ENCODE data around the gene RGS17.

Gene RGS17

GRCh38 chr6:152982904-152983636 is 148.0 kb downstream of the RGS17 start, which contains the start of gene FBXO5:
TSS of gene FBXO5 (minus strand) at chr6:152983041. CDS start at chr6:152982959, 82 bp downstream.
- ChIA-PET CTCF (no interaction called here), POLR2A (interaction anchor here (0.5 to 1.7 kb wide), 17 partner anchors 8 to 1447 kb away, joined by 3 to 48 read pairs (median 4); partner anchors contain the start of gene RGS17)
- TF ChIP-seq FOXM1 (IDR thresholded peaks at IDR 0.05; ENCODE audit: borderline replicate concordance) (peak; percentile 98), HDGF (IDR thresholded peaks at IDR 0.05; ENCODE audit: borderline replicate concordance) (no peak), L3MBTL2 (conservative IDR thresholded peaks at IDR 0.05) (peak; percentile 95), ELF4 (IDR thresholded peaks at IDR 0.05) (peak; percentile 68)
- TF ChIP-seq, protein P1, sequence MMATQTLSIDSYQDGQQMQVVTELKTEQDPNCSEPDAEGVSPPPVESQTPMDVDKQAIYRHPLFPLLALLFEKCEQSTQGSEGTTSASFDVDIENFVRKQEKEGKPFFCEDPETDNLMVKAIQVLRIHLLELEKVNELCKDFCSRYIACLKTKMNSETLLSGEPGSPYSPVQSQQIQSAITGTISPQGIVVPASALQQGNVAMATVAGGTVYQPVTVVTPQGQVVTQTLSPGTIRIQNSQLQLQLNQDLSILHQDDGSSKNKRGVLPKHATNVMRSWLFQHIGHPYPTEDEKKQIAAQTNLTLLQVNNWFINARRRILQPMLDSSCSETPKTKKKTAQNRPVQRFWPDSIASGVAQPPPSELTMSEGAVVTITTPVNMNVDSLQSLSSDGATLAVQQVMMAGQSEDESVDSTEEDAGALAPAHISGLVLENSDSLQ (IDR thresholded peaks at IDR 0.05) = peak; percentile 73

GRCh38 chr6:152981989-152982903 is 148.8 kb downstream of the RGS17 start:
- ChIA-PET POLR2A (interaction anchor here (0.7 to 1.7 kb wide), 16 partner anchors 8 to 240 kb away, joined by 3 to 48 read pairs (median 4); partner anchors contain the start of gene RGS17), CTCF (no interaction called here)
- DNase-seq (ENCODE audit: extremely low spot score) = peak; percentile 28
- TF ChIP-seq SUZ12 (IDR thresholded peaks at IDR 0.05) (no peak), L3MBTL2 (conservative IDR thresholded peaks at IDR 0.05) (peak; percentile 59)

More at GRCh38 chr6:152982904-152983636, 148.0 kb downstream of the RGS17 start, which contains the start of gene FBXO5:
- peak; percentile 92 for DNase-seq (ENCODE audit: extremely low spot score)

- TF ChIP-seq FOXK2 (IDR thresholded peaks at IDR 0.05) (no peak), BHLHE40 (IDR thresholded peaks at IDR 0.05; ENCODE audit: borderline replicate concordance) (no peak), NFRKB (IDR thresholded peaks at IDR 0.05) (no peak)
- no peak for DNase-seq (ENCODE audit: extremely low spot score)
- POLR2A ChIA-PET = no interaction called here
- CTCF ChIA-PET = no interaction called here
These were observed 149.9 kb downstream of the RGS17 start for GRCh38 chr6:152981219-152981618.

DNA sequence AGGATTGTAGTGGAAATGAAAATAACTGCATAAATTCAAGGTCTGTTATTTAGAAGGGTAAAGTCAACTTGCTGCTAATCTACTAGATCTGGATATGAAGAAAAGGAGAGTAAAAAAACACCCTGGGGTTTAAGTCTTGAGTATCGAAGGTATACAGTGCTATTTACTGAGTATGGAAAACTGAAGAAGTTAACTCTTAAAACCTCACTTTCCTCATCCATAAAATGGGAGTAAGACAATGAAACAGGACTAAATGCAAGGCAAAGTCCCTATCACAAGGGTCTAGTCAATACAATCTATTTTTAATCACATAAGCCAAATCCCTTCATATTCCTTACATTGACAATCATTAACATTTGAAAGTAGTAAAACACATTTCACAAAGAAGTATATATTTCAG is 150.4 kb downstream of the RGS17 start:
- TF ChIP-seq HDGF (IDR thresholded peaks at IDR 0.05; ENCODE audit: borderline replicate concordance) = no peak
- no peak for TF ChIP-seq NFRKB (IDR thresholded peaks at IDR 0.05)
- TF ChIP-seq TARDBP (IDR thresholded peaks at IDR 0.05) = no peak
- no peak for TF ChIP-seq LEF1 (IDR thresholded peaks at IDR 0.05; ENCODE audit: borderline replicate concordance)
- TF ChIP-seq SP1 (IDR thresholded peaks at IDR 0.05) = no peak
- TF ChIP-seq FOXM1 (IDR thresholded peaks at IDR 0.05; ENCODE audit: borderline replicate concordance) = no peak
- TF ChIP-seq CTBP1 (IDR thresholded peaks at IDR 0.05; ENCODE audit: borderline replicate concordance) = no peak
- TF ChIP-seq ZNF384 (IDR thresholded peaks at IDR 0.05) = no peak
- TF ChIP-seq ARNT (IDR thresholded peaks at IDR 0.05) = no peak
- no peak for TF ChIP-seq ELF4 (IDR thresholded peaks at IDR 0.05)
- no peak for DNase-seq (ENCODE audit: extremely low spot score)
- ChIA-PET CTCF (no interaction called here), POLR2A (no interaction called here)

GRCh38 chr6:152979116-152979515 is 152.0 kb downstream of the RGS17 start:
- CTCF ChIA-PET = no interaction called here
- no peak for TF ChIP-seq FOXM1 (IDR thresholded peaks at IDR 0.05; ENCODE audit: borderline replicate concordance)
- TF ChIP-seq NFRKB (IDR thresholded peaks at IDR 0.05) = no peak
- TF ChIP-seq HDGF (IDR thresholded peaks at IDR 0.05; ENCODE audit: borderline replicate concordance) = no peak
- no peak for TF ChIP-seq ARNT (IDR thresholded peaks at IDR 0.05)
- no peak for TF ChIP-seq FOXA1 (IDR thresholded peaks at IDR 0.05)
- DNase-seq (ENCODE audit: extremely low spot score) = no peak
- POLR2A ChIA-PET = no interaction called here

DNA sequence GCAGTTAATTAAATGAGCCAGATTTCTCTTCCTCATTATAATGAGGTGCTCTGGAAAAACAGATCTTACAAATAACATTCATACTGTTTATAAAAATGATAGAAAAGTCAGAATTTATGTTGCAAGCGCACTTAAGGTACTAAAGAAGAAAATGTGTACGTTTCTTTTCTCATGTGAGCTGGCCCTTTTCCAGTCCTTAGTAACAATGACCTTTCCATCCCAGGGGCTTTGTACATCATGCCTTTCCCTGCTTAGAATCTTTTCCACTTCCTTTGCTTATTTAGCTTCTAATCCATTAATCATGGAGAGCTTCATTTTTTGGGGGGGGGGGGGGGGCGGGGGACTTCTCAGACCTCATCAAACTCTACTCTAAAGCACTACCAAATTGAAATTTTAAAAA is 153.0 kb downstream of the RGS17 start:
- POLR2A ChIA-PET = no interaction called here
- CTCF ChIA-PET = interaction anchor here (0.8 kb wide), 1 partner anchor 24 kb away, joined by 3 read pairs; no protein-coding TSS in a partner anchor
- no peak for DNase-seq (ENCODE audit: extremely low spot score)
- no peak for TF ChIP-seq ARNT (IDR thresholded peaks at IDR 0.05)
- no peak for TF ChIP-seq HDGF (IDR thresholded peaks at IDR 0.05; ENCODE audit: borderline replicate concordance)
- no peak for TF ChIP-seq NFRKB (IDR thresholded peaks at IDR 0.05)
- no peak for TF ChIP-seq SUZ12 (IDR thresholded peaks at IDR 0.05)
- no peak for TF ChIP-seq ZNF384 (IDR thresholded peaks at IDR 0.05)
- no peak for TF ChIP-seq SP1 (IDR thresholded peaks at IDR 0.05)
- TF ChIP-seq FOXA1 (IDR thresholded peaks at IDR 0.05) = no peak
- TF ChIP-seq LEF1 (IDR thresholded peaks at IDR 0.05; ENCODE audit: borderline replicate concordance) = no peak
- no peak for TF ChIP-seq TARDBP (IDR thresholded peaks at IDR 0.05)
- TF ChIP-seq BHLHE40 (IDR thresholded peaks at IDR 0.05; ENCODE audit: borderline replicate concordance) = no peak
- no peak for TF ChIP-seq FOXM1 (IDR thresholded peaks at IDR 0.05; ENCODE audit: borderline replicate concordance)
- TF ChIP-seq CTBP1 (IDR thresholded peaks at IDR 0.05; ENCODE audit: borderline replicate concordance) = no peak
- TF ChIP-seq FOXK2 (IDR thresholded peaks at IDR 0.05) = no peak
- no peak for TF ChIP-seq ELF4 (IDR thresholded peaks at IDR 0.05)
- no peak for TF ChIP-seq L3MBTL2 (conservative IDR thresholded peaks at IDR 0.05)
- TF ChIP-seq, protein P1 (IDR thresholded peaks at IDR 0.05) = no peak

DNA sequence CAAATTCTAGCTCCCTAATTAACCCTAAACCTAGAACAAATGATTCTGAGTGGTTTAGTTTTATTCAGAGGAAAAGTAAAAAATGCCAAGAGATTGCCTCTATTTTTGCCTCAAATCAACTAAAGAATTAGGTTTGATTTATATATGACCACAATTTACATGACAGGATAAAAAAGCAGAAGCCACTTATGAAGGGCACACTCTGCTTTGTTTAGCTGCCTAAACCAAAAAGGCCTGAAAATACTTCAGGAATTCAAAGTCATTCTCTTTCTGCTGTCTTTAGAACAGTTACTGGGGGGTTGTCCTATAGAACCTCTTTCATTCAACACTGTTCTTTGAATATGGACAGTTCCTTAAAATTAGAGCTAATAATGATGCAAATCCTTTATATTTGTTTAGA is 153.5 kb downstream of the RGS17 start:
- CTCF ChIA-PET = interaction anchor here (0.8 kb wide), 1 partner anchor 23 kb away, joined by 3 read pairs; no protein-coding TSS in a partner anchor
- no peak for TF ChIP-seq FOXM1 (IDR thresholded peaks at IDR 0.05; ENCODE audit: borderline replicate concordance)
- no peak for TF ChIP-seq TARDBP (IDR thresholded peaks at IDR 0.05)
- TF ChIP-seq ARNT (IDR thresholded peaks at IDR 0.05) = no peak
- TF ChIP-seq ELF4 (IDR thresholded peaks at IDR 0.05) = no peak
- TF ChIP-seq L3MBTL2 (conservative IDR thresholded peaks at IDR 0.05) = no peak
- TF ChIP-seq HDGF (IDR thresholded peaks at IDR 0.05; ENCODE audit: borderline replicate concordance) = no peak
- no peak for TF ChIP-seq ZNF384 (IDR thresholded peaks at IDR 0.05)
- TF ChIP-seq NFRKB (IDR thresholded peaks at IDR 0.05) = no peak
- DNase-seq (ENCODE audit: extremely low spot score) = no peak
- POLR2A ChIA-PET = no interaction called here

All from HEK293T (cell line).